KMS-11 (cell line): ENCODE results near the gene DNAJB9.

Source experiments
- H2AFZ ChIP-seq: fragments of 200-600 bp; sonication (generic); 2 replicates; pipeline ENCODE4 v1.6.1; 2016; ENCODE audit warnings: antibody characterized with exemption, mixed run types, low read depth
- H3K27ac ChIP-seq: fragments of 200-600 bp; sonication (generic); 2 replicates; pipeline ENCODE4 v1.6.1; 2016; ENCODE audit warnings: mild to moderate bottlenecking, mixed run types
- H3K27me3 ChIP-seq: fragments of 200-600 bp; sonication (generic); 2 replicates; pipeline ENCODE4 v1.6.1; 2017; ENCODE audit warnings: mild to moderate bottlenecking, low read depth, mixed run types, moderate library complexity; ENCODE audit not compliant: insufficient read depth
- H3K36me3 ChIP-seq: fragments of 200-600 bp; sonication (generic); 2 replicates; pipeline ENCODE4 v1.6.1; 2017; ENCODE audit warnings: mild to moderate bottlenecking, mixed run types; ENCODE audit not compliant: insufficient read depth
- H3K4me1 ChIP-seq: fragments of 200-600 bp; sonication (generic); 2 replicates; pipeline ENCODE4 v1.6.1; 2016; ENCODE audit warnings: mild to moderate bottlenecking, low read depth, mixed run types; ENCODE audit not compliant: poor library complexity, severe bottlenecking
- H3K4me2 ChIP-seq: fragments of 200-600 bp; sonication (generic); 2 replicates; pipeline ENCODE4 v1.7.0; 2016; ENCODE audit warnings: mild to moderate bottlenecking, mixed run types
- H3K4me3 ChIP-seq: fragments of 200-600 bp; sonication (generic); IDR thresholded peaks from 2 replicates; pipeline ENCODE4 v1.6.1; 2017; ENCODE audit warnings: low read depth, low read length, mixed read lengths; ENCODE audit not compliant: insufficient read depth
- H3K79me2 ChIP-seq: fragments of 200-600 bp; sonication (generic); 2 replicates; pipeline ENCODE4 v1.6.1; 2016; ENCODE audit warnings: low read depth, mixed run types; ENCODE audit not compliant: insufficient read depth
- H3K9ac ChIP-seq: fragments of 200-600 bp; sonication (generic); 2 replicates; pipeline ENCODE4 v1.6.1; 2016; ENCODE audit warnings: mild to moderate bottlenecking, mixed run types
- H4K20me1 ChIP-seq: fragments of 200-600 bp; sonication (generic); 2 replicates; pipeline ENCODE4 v1.6.1; 2016; ENCODE audit warnings: mild to moderate bottlenecking, mixed run types; ENCODE audit not compliant: insufficient read depth
- TF ChIP-seq, protein P1 (sequence below): fragments of 200-600 bp; sonication (generic); conservative IDR thresholded peaks from 2 replicates; pipeline ENCODE4 v1.6.1; 2017; ENCODE audit warnings: low read depth, mild to moderate bottlenecking, antibody characterized with exemption, low read length, moderate library complexity, mixed read lengths

DNAJB9 gene

DNA sequence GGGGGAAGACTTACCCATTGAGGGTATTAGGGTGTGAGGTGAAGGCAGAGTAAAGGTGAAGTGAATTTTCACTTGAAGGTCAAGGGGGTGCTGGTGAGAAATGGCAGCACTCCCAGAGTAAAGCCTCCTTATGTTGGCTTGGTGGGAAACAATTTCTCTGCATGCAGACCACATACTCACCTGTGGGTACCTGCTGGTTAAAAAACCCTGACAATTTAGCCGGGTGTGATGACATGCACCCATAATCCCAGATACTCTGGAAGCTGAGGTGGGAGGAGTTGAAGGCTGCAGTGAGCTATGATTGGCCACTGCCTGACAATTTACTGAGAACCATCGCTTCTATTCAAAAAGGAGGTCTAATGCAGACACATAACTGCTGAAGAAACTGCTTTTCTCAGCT lies 5.5 kb downstream of the DNAJB9 start:
- Histone ChIP-seq H3K36me3 (peaks cover 17% of the 10 kb centered on the region; the same call in 1 of the 2 replicates), H3K27me3 (no peaks in the 10 kb centered on the region), H3K9ac (no peak overlapping the region), H2AFZ (no peak overlapping the region), H3K79me2 (peaks cover 40% of the 10 kb centered on the region), H4K20me1 (no peaks in the 10 kb centered on the region), H3K27ac (no peak overlapping the region), H3K4me1 (peaks cover 26% of the 10 kb centered on the region), H3K4me3 (no peak overlapping the region), H3K4me2 (no peak overlapping the region)
- TF ChIP-seq, protein P1, sequence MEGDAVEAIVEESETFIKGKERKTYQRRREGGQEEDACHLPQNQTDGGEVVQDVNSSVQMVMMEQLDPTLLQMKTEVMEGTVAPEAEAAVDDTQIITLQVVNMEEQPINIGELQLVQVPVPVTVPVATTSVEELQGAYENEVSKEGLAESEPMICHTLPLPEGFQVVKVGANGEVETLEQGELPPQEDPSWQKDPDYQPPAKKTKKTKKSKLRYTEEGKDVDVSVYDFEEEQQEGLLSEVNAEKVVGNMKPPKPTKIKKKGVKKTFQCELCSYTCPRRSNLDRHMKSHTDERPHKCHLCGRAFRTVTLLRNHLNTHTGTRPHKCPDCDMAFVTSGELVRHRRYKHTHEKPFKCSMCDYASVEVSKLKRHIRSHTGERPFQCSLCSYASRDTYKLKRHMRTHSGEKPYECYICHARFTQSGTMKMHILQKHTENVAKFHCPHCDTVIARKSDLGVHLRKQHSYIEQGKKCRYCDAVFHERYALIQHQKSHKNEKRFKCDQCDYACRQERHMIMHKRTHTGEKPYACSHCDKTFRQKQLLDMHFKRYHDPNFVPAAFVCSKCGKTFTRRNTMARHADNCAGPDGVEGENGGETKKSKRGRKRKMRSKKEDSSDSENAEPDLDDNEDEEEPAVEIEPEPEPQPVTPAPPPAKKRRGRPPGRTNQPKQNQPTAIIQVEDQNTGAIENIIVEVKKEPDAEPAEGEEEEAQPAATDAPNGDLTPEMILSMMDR = no peak

DNA sequence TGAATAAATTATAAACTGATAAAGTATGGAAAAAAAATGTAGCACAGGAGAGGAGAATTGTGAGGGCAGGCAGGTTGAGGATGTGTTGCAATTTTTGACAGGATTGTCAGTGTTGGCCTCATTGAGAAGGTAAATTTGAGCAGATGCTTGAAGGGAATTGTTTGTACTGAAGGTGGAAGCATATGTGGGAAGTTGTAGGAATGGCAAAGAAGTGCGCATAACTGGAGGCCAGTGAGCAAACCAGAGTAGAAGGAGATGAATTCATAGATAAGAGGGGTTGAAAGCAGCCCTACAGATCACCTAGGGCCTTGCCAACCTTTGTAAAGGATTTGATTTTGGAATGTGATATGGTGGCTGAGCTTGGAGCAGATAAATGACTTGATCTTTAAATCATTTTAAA lies 6.4 kb downstream of the DNAJB9 start:
- Histone ChIP-seq H3K4me2 (no peak overlapping the region), H3K4me3 (no peak overlapping the region), H3K27ac (no peak overlapping the region), H3K4me1 (peaks cover 26% of the 10 kb centered on the region), H3K36me3 (peaks cover 17% of the 10 kb centered on the region; the same call in 1 of the 2 replicates), H3K79me2 (peaks cover 30% of the 10 kb centered on the region), H2AFZ (no peak overlapping the region), H3K27me3 (no peaks in the 10 kb centered on the region), H3K9ac (no peak overlapping the region), H4K20me1 (no peaks in the 10 kb centered on the region)
- TF ChIP-seq, protein P1 = no peak

DNA sequence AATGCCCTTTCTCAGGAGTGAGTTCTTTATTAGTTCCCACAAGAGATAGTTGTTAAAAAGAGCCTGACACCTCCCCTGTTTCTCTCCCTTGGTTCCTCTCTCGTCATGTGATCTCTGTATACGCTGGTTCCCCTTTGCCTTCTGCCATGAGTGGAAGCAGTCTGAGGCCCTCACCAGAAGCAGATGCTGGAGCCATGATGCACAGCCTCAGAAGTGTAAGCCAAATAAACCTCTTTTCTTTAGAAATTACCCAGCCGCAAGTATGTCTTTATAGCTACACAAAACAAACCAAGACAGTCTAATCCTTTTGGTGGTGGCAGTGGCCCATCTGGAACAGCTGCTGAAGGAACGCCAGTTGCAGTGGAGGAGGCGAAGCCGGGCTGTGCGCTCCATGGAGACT lies 9.3 kb downstream of the DNAJB9 start:
- Histone ChIP-seq H3K27ac (no peak overlapping the region), H3K4me2 (no peak overlapping the region), H3K4me1 (no peaks in the 10 kb centered on the region), H2AFZ (no peak overlapping the region), H3K79me2 (peaks cover 4% of the 10 kb centered on the region; the same call in 1 of the 2 replicates), H3K9ac (no peak overlapping the region), H4K20me1 (no peaks in the 10 kb centered on the region), H3K4me3 (no peak overlapping the region), H3K27me3 (no peaks in the 10 kb centered on the region), H3K36me3 (peaks cover 5% of the 10 kb centered on the region; the same call in 1 of the 2 replicates)
- TF ChIP-seq, protein P1 = no peak

DNA sequence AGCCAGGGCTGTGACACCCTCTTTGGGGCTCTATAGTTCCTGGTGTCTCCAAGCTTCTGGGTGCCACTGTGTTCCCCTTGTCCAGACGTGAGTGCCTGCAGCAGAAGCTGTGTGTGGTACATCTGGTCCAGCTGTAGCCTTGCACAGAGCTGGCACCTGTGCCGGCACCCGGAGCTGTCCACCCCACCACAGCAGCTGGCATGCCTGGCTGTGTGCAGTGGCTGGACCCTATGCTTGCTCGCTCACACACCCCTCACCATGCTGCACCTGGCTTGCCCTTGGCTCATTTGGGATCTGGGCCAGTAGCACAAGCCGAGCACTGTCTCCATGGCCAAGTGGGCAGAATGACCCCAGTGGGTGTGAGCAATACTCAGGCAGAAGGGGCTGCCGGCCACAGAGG lies 10.6 kb downstream of the DNAJB9 start:
- no peak overlapping the region for H2AFZ ChIP-seq
- H3K4me3 ChIP-seq = no peak overlapping the region
- H3K79me2 ChIP-seq = no peaks in the 10 kb centered on the region
- TF ChIP-seq, protein P1 = no peak
- H3K9ac ChIP-seq = no peak overlapping the region
- H3K4me2 ChIP-seq = no peak overlapping the region
- no peak overlapping the region for H3K27ac ChIP-seq
- no peaks in the 10 kb centered on the region for H4K20me1 ChIP-seq
- no peaks in the 10 kb centered on the region for H3K27me3 ChIP-seq
- no peaks in the 10 kb centered on the region for H3K4me1 ChIP-seq
- H3K36me3 ChIP-seq = no peaks in the 10 kb centered on the region
